SJCRH30 (cell line): ENCODE measurements around the gene RUNX1. TPM values are rescaled to one million over a fixed set of nuclear protein-coding genes. Genes with fewer than 3 reads are reported as not detected.

ENCODE experiments used
- DNase-seq, 2 experiments: peaks; one replicate each; pipeline ENCODE4 v3.0.0-alpha.2; 2015 to 2020
- H3K27ac ChIP-seq: fragments of 250-450 bp; sonication (Bioruptor Pico); 2 replicates; pipeline ENCODE4 v1.5.1; 2020; ENCODE audit warnings: mild to moderate bottlenecking, moderate library complexity
- H3K27me3 ChIP-seq: fragments of 250-450 bp; sonication (Bioruptor Pico); 2 replicates; pipeline ENCODE4 v1.5.1; 2020; ENCODE audit warnings: mild to moderate bottlenecking, moderate library complexity
- H3K36me3 ChIP-seq: fragments of 250-450 bp; sonication (Bioruptor Pico); 2 replicates; pipeline ENCODE4 v1.5.1; 2020; ENCODE audit warnings: mild to moderate bottlenecking, moderate library complexity
- H3K4me1 ChIP-seq: fragments of 250-450 bp; sonication (Bioruptor Pico); 2 replicates; pipeline ENCODE4 v1.5.1; 2020; ENCODE audit warnings: mild to moderate bottlenecking, moderate library complexity
- H3K4me3 ChIP-seq: fragments of 250-450 bp; sonication (Bioruptor Pico); 2 replicates; pipeline ENCODE4 v1.5.1; 2020; ENCODE audit warnings: mild to moderate bottlenecking, moderate library complexity
- H3K9me3 ChIP-seq: fragments of 250-450 bp; sonication (Bioruptor Pico); replicated peaks from 2 replicates; pipeline ENCODE4 v1.5.1; 2020; ENCODE audit warnings: mild to moderate bottlenecking, moderate library complexity
- total RNA-seq: library from RNA; depleted of rRNA; stranded (reverse); fragments of >200 nt; shearing (Covaris generic); gene quantifications from 2 replicates; pipeline ENCODE4 v1.2.3, GENCODE V29; 2014

Gene RUNX1
- total RNA-seq, 1 experiment from 2014 or later = 23.7 TPM

DNA sequence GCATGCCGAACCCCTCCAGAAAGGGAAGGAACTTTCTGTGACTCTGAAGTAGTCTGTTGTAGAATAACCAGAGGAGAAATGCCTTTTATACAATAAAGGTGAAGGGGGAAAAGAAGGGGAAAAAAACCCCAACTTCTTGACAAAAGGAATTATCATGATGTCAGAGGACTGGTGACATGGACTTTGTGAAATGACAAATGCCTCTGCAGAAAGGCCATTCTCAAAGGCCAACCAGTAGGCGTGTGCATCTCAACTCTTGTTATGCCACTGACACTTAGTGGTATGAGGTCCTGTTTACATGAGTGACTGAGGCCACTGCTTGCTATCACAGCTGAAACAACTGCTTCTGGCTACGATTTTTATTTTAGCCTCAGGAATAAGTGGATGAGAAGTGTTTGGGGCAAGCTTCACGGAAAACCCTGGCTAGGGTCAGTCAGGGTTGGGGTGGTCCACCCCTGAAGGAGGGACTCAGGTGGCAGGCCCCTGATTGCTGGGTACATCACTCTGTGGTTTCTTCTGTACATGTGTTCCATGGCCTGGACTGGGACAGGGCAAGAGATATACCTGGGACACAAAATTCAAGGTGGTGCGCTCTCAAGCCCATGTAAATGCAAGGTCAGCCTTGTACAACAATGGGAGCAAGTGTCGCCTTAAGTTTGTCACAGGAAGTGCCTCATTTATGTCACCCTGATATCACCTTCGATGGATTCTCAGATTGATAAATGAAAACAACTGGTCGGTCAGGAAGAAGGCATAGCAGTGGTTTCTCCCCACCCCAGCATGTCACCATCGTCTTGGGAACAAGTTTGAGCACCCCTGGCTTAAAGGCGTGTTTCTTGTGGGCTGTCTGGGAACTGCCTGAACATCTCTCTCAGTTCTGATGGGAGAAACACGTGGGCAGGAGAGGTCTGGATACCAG lies 12.4 kb downstream of the RUNX1 start:
- H3K36me3 ChIP-seq = peaks cover 59% of the 10 kb centered on the region
- H3K27ac ChIP-seq = no peak overlapping the region
- H3K4me1 ChIP-seq = no peaks in the 10 kb centered on the region
- H3K9me3 ChIP-seq = no peaks in the 10 kb centered on the region
- H3K27me3 ChIP-seq = no peaks in the 10 kb centered on the region
- no peak for DNase-seq
- no peak overlapping the region for H3K4me3 ChIP-seq

DNA sequence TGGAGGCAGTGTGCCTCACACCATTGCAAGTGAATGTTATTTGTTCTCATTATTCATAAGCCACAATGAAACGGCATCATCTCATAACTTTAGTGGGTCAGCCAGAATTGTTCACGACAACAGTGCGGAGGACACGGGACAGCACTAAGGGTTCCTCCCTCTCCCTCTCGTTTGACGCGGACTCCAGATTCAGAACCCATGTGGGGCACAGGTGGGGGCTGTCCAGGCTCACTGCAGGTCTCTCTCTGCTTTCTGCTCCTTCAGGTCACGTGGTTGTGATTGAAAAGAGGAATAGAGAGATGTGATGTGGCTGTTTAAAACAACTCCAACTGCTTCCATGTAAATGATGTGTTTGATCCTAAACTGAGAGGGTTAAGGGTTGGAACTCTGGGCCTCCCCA lies 13.5 kb downstream of the RUNX1 start:
- Histone ChIP-seq H3K27ac (no peak overlapping the region), H3K9me3 (no peaks in the 10 kb centered on the region), H3K27me3 (no peaks in the 10 kb centered on the region), H3K36me3 (peaks cover 57% of the 10 kb centered on the region), H3K4me3 (no peak overlapping the region), H3K4me1 (no peaks in the 10 kb centered on the region)
- DNase-seq = no peak

DNA sequence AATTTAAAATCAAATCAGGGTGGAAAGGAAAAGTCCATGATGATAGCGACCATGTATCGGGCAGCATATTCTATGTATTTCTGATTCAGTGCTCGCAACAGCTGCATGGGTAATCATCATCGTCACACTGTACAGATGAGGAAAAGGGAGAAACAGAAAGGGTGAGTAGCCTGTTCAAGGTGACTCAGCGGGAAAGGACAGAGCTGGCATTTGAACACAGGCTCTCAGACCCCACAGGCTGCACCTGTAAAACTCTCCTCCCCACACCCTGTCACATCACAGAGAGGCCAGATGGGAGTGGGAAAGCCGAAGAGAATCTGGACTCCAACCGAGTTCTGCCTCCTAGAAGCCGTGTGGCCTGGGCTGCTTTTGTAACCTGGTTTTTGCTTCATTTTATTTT lies 14.0 kb downstream of the RUNX1 start:
- Histone ChIP-seq H3K36me3 (peaks cover 54% of the 10 kb centered on the region), H3K9me3 (no peaks in the 10 kb centered on the region), H3K27ac (no peak overlapping the region), H3K27me3 (no peaks in the 10 kb centered on the region), H3K4me3 (no peak overlapping the region), H3K4me1 (no peaks in the 10 kb centered on the region)
- DNase-seq = no peak

DNA sequence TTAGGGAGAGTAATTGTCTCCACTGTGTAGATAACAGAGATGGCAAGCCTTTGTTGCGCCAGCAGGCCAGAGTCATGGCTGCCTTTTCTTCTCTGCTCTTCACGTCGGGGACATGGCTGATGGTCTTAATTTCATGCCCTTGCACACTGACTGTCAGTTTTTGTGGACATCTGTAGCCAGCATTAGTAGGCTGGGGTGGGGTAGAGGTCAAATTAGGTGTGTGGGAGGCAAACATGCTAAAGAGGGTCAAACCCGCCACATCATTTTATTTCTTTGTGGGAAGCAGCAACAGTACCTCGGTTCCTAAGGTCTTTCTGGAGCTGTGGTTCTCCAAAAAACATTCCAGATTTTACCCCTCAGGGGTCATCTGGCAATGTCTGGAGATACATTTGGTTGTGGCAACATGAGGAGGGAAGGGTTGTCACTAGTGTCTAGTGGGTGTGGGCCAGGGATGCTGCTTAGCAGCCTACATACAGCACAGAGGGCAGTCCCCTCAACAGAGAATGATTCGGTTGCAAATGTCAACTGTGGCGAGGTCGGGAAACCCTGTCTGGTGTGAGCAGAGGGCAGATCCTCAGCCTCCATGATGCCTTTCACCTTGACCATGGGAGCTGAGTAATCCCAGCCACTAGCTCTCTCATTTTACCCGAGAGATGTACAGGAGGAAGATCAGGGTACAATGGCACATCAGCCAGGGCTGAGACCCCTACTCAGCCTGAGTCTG lies 14.7 kb downstream of the RUNX1 start:
- H3K36me3 ChIP-seq = peaks cover 47% of the 10 kb centered on the region
- no peak for DNase-seq
- H3K4me1 ChIP-seq = no peaks in the 10 kb centered on the region
- no peaks in the 10 kb centered on the region for H3K27me3 ChIP-seq
- no peaks in the 10 kb centered on the region for H3K9me3 ChIP-seq
- no peak overlapping the region for H3K4me3 ChIP-seq
- H3K27ac ChIP-seq = no peak overlapping the region

DNA sequence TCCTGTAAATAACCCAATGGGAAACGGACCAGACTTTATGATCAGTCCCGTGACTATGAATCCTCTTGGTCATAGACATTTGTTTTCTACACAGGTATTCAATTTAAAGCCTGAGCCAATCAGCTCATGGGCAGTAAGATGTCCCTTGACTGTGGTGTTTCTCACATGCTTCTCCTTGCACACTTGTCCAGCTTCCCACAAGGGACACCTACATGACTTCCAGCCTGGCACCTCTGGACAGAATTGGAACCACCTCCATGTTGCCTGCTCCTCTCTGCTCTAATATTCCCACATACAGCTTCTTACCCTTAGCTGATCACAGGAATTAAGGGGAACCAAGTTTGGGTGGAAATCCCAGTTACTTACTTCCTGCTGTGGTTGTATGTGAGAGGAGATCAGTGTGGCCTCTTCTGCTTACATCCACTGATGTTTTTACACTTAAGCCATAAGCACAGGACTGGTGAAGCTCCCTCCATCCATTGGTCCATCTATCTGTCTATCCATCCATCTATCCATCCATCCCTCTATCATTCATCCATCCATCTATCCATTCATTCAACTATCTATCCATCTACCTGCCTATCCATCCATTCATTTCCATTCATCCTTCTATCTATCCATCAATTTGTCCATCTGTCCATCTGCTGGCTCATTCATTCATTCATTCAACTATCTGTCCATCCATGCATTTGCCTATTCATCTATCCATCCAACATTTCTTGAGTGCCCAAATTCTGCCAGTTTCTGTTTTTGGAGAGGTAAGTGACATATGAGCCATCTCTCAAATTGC lies 16.4 kb downstream of the RUNX1 start:
- no peak for DNase-seq

GRCh38 chr21:35028451-35028978 lies 20.6 kb downstream of the RUNX1 start:
- Histone ChIP-seq H3K36me3 (peaks cover 28% of the 10 kb centered on the region), H3K4me3 (no peak overlapping the region), H3K27me3 (no peaks in the 10 kb centered on the region), H3K4me1 (no peaks in the 10 kb centered on the region; the same call in 1 of the 2 replicates), H3K9me3 (no peaks in the 10 kb centered on the region), H3K27ac (no peak overlapping the region)
- DNase-seq = no peak

More for the DNA sequence above, 16.4 kb downstream of the RUNX1 start:
- no peak overlapping the region for H3K4me3 ChIP-seq
- no peaks in the 10 kb centered on the region for H3K4me1 ChIP-seq
- H3K36me3 ChIP-seq = peaks cover 51% of the 10 kb centered on the region
- H3K27ac ChIP-seq = no peak overlapping the region
- no peaks in the 10 kb centered on the region for H3K9me3 ChIP-seq
- H3K27me3 ChIP-seq = no peaks in the 10 kb centered on the region

DNA sequence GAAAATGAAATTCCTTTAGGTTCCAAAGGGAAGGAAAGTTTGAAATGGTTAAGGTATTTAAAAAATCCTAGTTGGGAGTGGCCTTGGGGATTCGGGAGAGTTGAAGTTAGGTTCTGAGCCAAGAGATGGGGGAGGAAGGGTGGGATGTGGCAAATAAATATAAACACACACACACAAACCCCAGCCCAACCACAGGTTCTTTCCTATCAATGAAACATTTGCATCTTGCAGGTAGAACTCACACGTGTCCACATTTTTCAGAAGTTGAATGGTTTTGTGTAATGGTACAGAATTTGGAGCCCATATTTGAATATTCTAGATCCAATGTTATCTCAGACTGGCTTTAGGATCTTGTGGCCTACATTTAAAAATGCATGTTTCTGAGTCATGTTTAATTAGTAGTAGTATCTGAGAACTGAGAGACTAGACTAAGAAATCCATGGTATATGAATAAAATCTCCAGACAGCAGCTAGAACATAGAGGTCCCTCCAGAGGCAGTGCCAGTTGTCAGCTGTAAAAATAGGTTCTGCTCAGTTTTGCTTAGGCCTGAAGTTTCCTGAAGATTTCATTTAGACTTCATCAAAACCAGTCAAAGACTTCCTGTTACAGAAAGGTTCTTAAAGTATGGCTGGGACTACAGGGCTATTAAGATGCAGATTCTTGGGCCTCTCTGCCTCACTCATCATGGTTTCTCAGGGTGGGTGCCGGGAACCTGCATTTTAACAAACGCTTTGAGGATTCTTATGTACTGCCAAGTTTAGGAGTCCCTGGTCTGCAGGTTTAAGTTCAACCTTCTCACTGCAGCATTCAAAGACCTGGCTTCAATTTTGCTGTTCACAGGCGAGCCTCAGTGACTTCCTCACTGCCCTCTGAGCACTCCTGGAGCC lies 21.3 kb downstream of the RUNX1 start:
- H3K27me3 ChIP-seq = no peaks in the 10 kb centered on the region
- no peak overlapping the region for H3K4me3 ChIP-seq
- H3K36me3 ChIP-seq = peaks cover 22% of the 10 kb centered on the region
- H3K27ac ChIP-seq = no peak overlapping the region
- no peaks in the 10 kb centered on the region for H3K9me3 ChIP-seq
- DNase-seq = no peak
- H3K4me1 ChIP-seq = no peaks in the 10 kb centered on the region; the same call in 1 of the 2 replicates

GRCh38 chr21:35026617-35027562 lies 22.2 kb downstream of the RUNX1 start:
- Histone ChIP-seq H3K27ac (no peak overlapping the region), H3K27me3 (no peaks in the 10 kb centered on the region), H3K4me3 (no peak overlapping the region), H3K9me3 (no peaks in the 10 kb centered on the region), H3K36me3 (peaks cover 25% of the 10 kb centered on the region), H3K4me1 (no peaks in the 10 kb centered on the region; the same call in 1 of the 2 replicates)
- no peak for DNase-seq

GRCh38 chr21:35026153-35026500 lies 23.0 kb downstream of the RUNX1 start:
- no peak for DNase-seq
- no peak overlapping the region for H3K4me3 ChIP-seq

GRCh38 chr21:35025206-35026152 lies 23.6 kb downstream of the RUNX1 start:
- Histone ChIP-seq H3K4me1 (no peaks in the 10 kb centered on the region; the same call in 1 of the 2 replicates), H3K27ac (no peak overlapping the region), H3K27me3 (no peaks in the 10 kb centered on the region), H3K4me3 (no peak overlapping the region), H3K9me3 (no peaks in the 10 kb centered on the region), H3K36me3 (peaks cover 32% of the 10 kb centered on the region)
- DNase-seq = no peak

More at GRCh38 chr21:35026153-35026500, 23.0 kb downstream of the RUNX1 start:
- no peaks in the 10 kb centered on the region for H3K9me3 ChIP-seq
- no peak overlapping the region for H3K27ac ChIP-seq
- H3K36me3 ChIP-seq = peaks cover 27% of the 10 kb centered on the region
- H3K27me3 ChIP-seq = no peaks in the 10 kb centered on the region
- no peaks in the 10 kb centered on the region; the same call in 1 of the 2 replicates for H3K4me1 ChIP-seq

- Histone ChIP-seq H3K27ac (no peak overlapping the region), H3K36me3 (peaks cover 32% of the 10 kb centered on the region), H3K4me1 (no peaks in the 10 kb centered on the region; the same call in 1 of the 2 replicates), H3K9me3 (no peaks in the 10 kb centered on the region), H3K27me3 (no peaks in the 10 kb centered on the region), H3K4me3 (no peak overlapping the region)
- DNase-seq = no peak
Observed at GRCh38 chr21:35024513-35024912, 24.6 kb downstream of the RUNX1 start.

DNA sequence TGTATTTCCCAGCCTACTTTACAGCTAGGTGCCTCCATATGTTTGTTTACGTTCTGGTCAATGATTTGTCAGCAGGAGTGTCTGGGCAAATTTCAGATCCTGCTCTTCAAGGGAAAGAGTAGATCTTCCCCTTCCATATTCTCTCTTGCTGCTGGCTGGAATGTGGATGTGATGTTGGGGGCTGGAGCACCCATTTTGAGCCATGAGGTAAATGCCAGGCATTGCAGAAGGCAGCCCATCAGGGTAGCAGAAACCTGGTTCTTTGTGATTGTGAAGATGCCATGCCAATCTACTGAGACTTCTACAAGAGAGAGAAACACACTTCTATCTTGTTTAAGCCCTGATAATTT lies 25.1 kb downstream of the RUNX1 start:
- DNase-seq = no peak
- Histone ChIP-seq H3K27me3 (no peaks in the 10 kb centered on the region), H3K36me3 (peaks cover 34% of the 10 kb centered on the region), H3K4me1 (no peaks in the 10 kb centered on the region; the same call in 1 of the 2 replicates), H3K27ac (no peak overlapping the region), H3K9me3 (no peaks in the 10 kb centered on the region), H3K4me3 (no peak overlapping the region)
